ENCODE results near the gene PCK1.

DNA sequence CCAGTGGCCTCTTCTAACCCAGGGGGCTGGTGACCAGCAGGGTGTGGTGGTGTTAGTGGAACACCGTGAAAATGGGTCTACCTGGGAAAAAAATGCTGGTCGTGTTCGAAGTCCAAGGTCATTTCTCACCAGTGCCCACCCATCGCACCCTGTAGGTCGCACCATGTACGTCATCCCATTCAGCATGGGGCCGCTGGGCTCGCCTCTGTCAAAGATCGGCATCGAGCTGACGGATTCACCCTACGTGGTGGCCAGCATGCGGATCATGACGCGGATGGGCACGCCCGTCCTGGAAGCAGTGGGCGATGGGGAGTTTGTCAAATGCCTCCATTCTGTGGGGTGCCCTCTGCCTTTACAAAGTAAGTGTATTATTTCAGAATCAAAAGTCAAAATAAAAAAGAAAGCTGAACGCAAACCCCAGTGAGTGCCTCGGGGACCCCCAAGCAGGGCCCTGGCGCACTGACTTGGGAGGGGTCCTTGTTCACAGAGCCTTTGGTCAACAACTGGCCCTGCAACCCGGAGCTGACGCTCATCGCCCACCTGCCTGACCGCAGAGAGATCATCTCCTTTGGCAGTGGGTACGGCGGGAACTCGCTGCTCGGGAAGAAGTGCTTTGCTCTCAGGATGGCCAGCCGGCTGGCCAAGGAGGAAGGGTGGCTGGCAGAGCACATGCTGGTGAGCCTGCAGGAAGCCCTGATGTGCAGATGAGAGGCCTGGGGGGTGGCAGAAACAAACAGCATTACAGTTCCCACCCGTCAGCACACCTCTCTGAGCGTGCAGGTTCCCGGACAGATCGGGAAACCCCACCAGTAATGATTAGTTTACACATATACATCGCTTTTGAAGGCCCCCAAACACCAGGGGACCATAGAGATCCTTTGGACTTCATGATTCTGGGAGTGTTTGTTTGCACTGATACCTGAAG, 1.9 kb downstream of the PCK1 start:
- TF ChIP-seq, protein P1, sequence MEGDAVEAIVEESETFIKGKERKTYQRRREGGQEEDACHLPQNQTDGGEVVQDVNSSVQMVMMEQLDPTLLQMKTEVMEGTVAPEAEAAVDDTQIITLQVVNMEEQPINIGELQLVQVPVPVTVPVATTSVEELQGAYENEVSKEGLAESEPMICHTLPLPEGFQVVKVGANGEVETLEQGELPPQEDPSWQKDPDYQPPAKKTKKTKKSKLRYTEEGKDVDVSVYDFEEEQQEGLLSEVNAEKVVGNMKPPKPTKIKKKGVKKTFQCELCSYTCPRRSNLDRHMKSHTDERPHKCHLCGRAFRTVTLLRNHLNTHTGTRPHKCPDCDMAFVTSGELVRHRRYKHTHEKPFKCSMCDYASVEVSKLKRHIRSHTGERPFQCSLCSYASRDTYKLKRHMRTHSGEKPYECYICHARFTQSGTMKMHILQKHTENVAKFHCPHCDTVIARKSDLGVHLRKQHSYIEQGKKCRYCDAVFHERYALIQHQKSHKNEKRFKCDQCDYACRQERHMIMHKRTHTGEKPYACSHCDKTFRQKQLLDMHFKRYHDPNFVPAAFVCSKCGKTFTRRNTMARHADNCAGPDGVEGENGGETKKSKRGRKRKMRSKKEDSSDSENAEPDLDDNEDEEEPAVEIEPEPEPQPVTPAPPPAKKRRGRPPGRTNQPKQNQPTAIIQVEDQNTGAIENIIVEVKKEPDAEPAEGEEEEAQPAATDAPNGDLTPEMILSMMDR (conservative IDR thresholded peaks at IDR 0.05 in 1 of 2, IDR thresholded peaks at IDR 0.05 in 1 of 2; ENCODE audit: low read depth in 1 of 2, low read length in 2 of 2): no peak
- TF ChIP-seq EZH2 (IDR thresholded peaks at IDR 0.05; ENCODE audit: low read length, missing control alignments): no peak

Data from fibroblast of lung (primary cell).